ENCODE measurements around the gene UBQLN1. TPM values are rescaled to one million over a fixed set of nuclear protein-coding genes. Genes with fewer than 3 reads are reported as not detected.

The UBQLN1 gene
- total and polyA plus RNA-seq, 9 of the 15 experiments (the other 6 are each of a cell fraction or from before 2014, with no cell fraction given) = 7.5 to 120 (median 52.8) TPM

DNA sequence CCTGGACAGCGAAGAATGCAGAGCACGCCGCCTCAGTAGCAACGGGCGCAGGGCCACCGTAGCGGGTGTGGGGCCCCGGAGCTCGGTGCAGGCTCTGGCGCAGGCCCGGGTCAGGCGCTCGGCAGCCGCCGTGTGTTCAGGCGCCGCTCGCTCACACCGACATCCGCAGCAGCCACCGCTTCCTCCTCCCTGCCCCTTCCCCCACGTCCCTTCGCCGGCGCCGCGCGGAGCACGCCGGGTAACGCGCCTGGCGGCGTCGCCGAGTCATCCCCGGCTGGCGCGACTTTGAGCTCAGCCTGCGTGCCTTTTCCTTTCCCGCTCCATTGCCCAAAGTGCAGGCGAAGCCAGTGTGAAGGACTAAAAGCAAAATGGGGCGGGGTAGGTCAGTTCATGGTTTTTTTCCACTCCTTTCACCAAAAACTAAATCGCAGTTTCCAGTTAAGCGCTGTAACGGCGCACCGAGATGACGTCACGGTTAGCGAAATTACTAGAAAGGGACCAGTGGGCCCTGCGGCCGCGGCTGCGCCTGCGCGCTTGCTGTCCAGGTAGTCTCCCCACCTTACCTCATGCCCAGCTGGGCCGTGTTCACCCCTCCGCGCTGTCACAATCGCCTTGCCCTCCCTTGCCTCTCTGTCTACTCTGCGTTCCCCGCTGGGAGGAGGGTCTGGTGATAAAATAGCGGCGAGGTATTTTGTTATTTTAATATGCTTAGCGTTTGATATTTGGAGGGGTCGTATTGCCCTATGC, at the start of gene UBQLN1 (continued):
- TF ChIP-seq, protein P1, sequence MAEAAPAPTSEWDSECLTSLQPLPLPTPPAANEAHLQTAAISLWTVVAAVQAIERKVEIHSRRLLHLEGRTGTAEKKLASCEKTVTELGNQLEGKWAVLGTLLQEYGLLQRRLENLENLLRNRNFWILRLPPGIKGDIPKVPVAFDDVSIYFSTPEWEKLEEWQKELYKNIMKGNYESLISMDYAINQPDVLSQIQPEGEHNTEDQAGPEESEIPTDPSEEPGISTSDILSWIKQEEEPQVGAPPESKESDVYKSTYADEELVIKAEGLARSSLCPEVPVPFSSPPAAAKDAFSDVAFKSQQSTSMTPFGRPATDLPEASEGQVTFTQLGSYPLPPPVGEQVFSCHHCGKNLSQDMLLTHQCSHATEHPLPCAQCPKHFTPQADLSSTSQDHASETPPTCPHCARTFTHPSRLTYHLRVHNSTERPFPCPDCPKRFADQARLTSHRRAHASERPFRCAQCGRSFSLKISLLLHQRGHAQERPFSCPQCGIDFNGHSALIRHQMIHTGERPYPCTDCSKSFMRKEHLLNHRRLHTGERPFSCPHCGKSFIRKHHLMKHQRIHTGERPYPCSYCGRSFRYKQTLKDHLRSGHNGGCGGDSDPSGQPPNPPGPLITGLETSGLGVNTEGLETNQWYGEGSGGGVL (CRISPR knock-in tag; IDR thresholded peaks at IDR 0.05) = no peak
- no peak for TF ChIP-seq CTCFL (IDR thresholded peaks at IDR 0.05; ENCODE audit: borderline replicate concordance, insufficient read depth, low read depth, low read length, poor library complexity, severe bottlenecking)
- no peak for TF ChIP-seq NR4A1 (CRISPR knock-in tag; IDR thresholded peaks at IDR 0.05)
- TF ChIP-seq NR4A1 (tag; IDR thresholded peaks at IDR 0.05) = no peak
- TF ChIP-seq ZNF174 (CRISPR knock-in tag; IDR thresholded peaks at IDR 0.05) = no peak
- TF ChIP-seq WHSC1 (IDR thresholded peaks at IDR 0.05; ENCODE audit: low read length) = no peak
- no peak for TF ChIP-seq MTA3 (IDR thresholded peaks at IDR 0.05; ENCODE audit: borderline replicate concordance)
- TF ChIP-seq DMBX1 (CRISPR knock-in tag; IDR thresholded peaks at IDR 0.05; ENCODE audit: borderline replicate concordance) = no peak
- TF ChIP-seq FOXP1 (CRISPR knock-in tag; IDR thresholded peaks at IDR 0.05) = no peak; the same call in 1 of the 2 replicates
- TF ChIP-seq, protein P2, sequence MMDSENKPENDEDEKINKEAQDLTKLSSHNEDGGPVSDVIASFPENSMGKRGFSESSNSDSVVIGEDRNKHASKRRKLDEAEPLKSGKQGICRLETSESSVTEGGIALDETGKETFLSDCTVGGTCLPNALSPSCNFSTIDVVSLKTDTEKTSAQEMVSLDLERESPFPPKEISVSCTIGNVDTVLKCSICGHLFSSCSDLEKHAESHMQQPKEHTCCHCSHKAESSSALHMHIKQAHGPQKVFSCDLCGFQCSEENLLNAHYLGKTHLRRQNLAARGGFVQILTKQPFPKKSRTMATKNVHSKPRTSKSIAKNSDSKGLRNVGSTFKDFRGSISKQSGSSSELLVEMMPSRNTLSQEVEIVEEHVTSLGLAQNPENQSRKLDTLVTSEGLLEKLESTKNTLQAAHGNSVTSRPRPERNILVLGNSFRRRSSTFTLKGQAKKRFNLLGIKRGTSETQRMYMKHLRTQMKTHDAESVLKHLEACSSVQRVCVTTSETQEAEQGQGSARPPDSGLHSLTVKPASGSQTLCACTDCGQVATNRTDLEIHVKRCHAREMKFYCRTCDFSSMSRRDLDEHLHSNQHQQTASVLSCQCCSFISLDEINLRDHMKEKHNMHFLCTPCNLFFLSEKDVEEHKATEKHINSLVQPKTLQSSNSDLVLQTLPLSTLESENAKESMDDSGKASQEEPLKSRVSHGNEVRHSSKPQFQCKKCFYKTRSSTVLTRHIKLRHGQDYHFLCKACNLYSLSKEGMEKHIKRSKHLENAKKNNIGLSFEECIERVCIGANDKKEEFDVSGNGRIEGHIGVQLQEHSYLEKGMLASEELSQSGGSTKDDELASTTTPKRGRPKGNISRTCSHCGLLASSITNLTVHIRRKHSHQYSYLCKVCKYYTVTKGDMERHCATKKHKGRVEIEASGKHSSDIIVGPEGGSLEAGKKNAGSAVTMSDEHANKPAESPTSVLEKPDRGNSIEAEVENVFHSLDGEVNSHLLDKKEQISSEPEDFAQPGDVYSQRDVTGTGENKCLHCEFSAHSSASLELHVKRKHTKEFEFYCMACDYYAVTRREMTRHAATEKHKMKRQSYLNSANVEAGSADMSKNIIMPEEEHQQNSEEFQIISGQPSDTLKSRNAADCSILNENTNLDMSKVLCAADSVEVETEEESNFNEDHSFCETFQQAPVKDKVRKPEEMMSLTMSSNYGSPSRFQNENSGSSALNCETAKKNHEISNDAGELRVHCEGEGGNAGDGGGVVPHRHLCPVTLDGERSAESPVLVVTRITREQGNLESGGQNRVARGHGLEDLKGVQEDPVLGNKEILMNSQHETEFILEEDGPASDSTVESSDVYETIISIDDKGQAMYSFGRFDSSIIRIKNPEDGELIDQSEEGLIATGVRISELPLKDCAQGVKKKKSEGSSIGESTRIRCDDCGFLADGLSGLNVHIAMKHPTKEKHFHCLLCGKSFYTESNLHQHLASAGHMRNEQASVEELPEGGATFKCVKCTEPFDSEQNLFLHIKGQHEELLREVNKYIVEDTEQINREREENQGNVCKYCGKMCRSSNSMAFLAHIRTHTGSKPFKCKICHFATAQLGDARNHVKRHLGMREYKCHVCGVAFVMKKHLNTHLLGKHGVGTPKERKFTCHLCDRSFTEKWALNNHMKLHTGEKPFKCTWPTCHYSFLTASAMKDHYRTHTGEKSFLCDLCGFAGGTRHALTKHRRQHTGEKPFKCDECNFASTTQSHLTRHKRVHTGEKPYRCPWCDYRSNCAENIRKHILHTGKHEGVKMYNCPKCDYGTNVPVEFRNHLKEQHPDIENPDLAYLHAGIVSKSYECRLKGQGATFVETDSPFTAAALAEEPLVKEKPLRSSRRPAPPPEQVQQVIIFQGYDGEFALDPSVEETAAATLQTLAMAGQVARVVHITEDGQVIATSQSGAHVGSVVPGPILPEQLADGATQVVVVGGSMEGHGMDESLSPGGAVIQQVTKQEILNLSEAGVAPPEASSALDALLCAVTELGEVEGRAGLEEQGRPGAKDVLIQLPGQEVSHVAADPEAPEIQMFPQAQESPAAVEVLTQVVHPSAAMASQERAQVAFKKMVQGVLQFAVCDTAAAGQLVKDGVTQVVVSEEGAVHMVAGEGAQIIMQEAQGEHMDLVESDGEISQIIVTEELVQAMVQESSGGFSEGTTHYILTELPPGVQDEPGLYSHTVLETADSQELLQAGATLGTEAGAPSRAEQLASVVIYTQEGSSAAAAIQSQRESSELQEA (IDR thresholded peaks at IDR 0.05; ENCODE audit: low read depth) = no peak
- no peak; the same call in 1 of the 2 replicates for TF ChIP-seq TCF7 (IDR thresholded peaks at IDR 0.05; ENCODE audit: borderline replicate concordance)
- TF ChIP-seq HMG20A (CRISPR knock-in tag; conservative IDR thresholded peaks at IDR 0.05) = no peak
- no peak for TF ChIP-seq SOX6 (IDR thresholded peaks at IDR 0.05)
- TF ChIP-seq ZBTB1 (CRISPR knock-in tag; IDR thresholded peaks at IDR 0.05; ENCODE audit: borderline replicate concordance, low read depth) = peak; percentile 80; the same call in 1 of the 2 replicates
- no peak for TF ChIP-seq SMAD2 (IDR thresholded peaks at IDR 0.05; ENCODE audit: low read depth, low read length)
- TF ChIP-seq NCOA6 (IDR thresholded peaks at IDR 0.05) = no peak
- TF ChIP-seq ZFP1 (CRISPR knock-in tag; IDR thresholded peaks at IDR 0.05) = no peak

Data from K562 (cell line).